ENCODE results near the gene NID2.

DNA sequence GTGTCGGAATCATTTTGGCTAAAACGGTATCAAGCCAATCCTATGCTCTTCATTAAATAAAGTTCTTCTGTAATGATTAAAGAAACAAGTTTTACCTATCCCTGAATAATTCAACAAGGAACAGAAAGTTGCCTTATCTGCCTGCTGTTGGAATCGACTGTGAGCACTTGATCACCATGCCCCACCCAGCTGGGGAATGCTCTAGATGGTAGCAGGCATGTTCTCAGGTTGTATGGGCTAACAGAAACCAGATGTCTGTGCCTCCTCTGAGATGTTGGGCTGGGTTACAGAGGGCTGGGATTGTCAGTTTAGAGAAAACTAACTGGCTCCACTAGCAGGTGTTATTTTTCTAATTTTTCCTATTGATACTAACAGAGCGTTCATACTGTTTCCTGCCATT is 50.6 kb downstream of the NID2 start:
- TF ChIP-seq EZH2phosphoT487 (IDR thresholded peaks at IDR 0.05; ENCODE audit: borderline replicate concordance, low read length), result no peak
- TF ChIP-seq, protein P1, sequence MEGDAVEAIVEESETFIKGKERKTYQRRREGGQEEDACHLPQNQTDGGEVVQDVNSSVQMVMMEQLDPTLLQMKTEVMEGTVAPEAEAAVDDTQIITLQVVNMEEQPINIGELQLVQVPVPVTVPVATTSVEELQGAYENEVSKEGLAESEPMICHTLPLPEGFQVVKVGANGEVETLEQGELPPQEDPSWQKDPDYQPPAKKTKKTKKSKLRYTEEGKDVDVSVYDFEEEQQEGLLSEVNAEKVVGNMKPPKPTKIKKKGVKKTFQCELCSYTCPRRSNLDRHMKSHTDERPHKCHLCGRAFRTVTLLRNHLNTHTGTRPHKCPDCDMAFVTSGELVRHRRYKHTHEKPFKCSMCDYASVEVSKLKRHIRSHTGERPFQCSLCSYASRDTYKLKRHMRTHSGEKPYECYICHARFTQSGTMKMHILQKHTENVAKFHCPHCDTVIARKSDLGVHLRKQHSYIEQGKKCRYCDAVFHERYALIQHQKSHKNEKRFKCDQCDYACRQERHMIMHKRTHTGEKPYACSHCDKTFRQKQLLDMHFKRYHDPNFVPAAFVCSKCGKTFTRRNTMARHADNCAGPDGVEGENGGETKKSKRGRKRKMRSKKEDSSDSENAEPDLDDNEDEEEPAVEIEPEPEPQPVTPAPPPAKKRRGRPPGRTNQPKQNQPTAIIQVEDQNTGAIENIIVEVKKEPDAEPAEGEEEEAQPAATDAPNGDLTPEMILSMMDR (IDR thresholded peaks at IDR 0.05; ENCODE audit: low read depth, low read length, poor library complexity, severe bottlenecking), result no peak

Measured in DOHH2 (cell line).